Endothelial cell of hepatic sinusoid (primary cell): Measurements from ENCODE around the gene FAM89B.

ENCODE experiments used
- in situ Hi-C: cut with HindIII; loops from 2 replicates; pipeline ENCODE4 v1.10.0; 2017; ENCODE audit warnings: low sequenced_read_pairs

FAM89B gene

GRCh38 chr11:65555693-65556231, 16.6 kb upstream of the FAM89B start:
- in situ Hi-C loops = loop anchor here (5.0 kb wide), 1 partner anchor 82 kb away; the partner anchor contains the start of gene SIPA1

- in situ Hi-C loops = loop anchor here (5.0 kb wide), 1 partner anchor 81 kb away; the partner anchor contains the start of gene SIPA1
Observed at GRCh38 chr11:65556470-65557279, 15.7 kb upstream of the FAM89B start.

GRCh38 chr11:65557280-65558001, 14.9 kb upstream of the FAM89B start:
- in situ Hi-C loops = loop anchor here (5.0 kb wide), 1 partner anchor 80 kb away; the partner anchor contains the start of gene SIPA1

- in situ Hi-C loops = loop anchor here (5.0 kb wide), 1 partner anchor 79 kb away; the partner anchor contains the start of gene SIPA1
Observed at GRCh38 chr11:65558002-65558929, 14.1 kb upstream of the FAM89B start, which contains the start of gene LTBP3. Gene LTBP3, minus strand, starts transcription at chr11:65558359. Its CDS starts 400 bp downstream, at chr11:65557959.

- in situ Hi-C loops = loop anchor here (5.0 kb wide), 1 partner anchor 78 kb away; the partner anchor contains the start of gene SIPA1
Observed at GRCh38 chr11:65558930-65559509, 13.3 kb upstream of the FAM89B start.

- in situ Hi-C loops = loop anchor here (5.0 kb wide), 1 partner anchor 78 kb away; the partner anchor contains the start of gene SIPA1
Observed at GRCh38 chr11:65559535-65559934, 12.8 kb upstream of the FAM89B start.

- in situ Hi-C loops = loop anchor here (5.0 kb wide), 1 partner anchor 77 kb away; the partner anchor contains the start of gene SIPA1
Observed at GRCh38 chr11:65559951-65560537, 12.3 kb upstream of the FAM89B start.

GRCh38 chr11:65560555-65561418, 11.6 kb upstream of the FAM89B start:
- in situ Hi-C loops = no loop called here

GRCh38 chr11:65562020-65562419, 10.3 kb upstream of the FAM89B start:
- in situ Hi-C loops = no loop called here

- in situ Hi-C loops = no loop called here
Observed at GRCh38 chr11:65562788-65563187, 9.6 kb upstream of the FAM89B start.

GRCh38 chr11:65563601-65564000, 8.7 kb upstream of the FAM89B start:
- in situ Hi-C loops = no loop called here

- in situ Hi-C loops = loop anchor here (5.0 kb wide), 1 partner anchor 37 kb away; no protein-coding TSS in a partner anchor
Observed at GRCh38 chr11:65564879-65565559, 7.3 kb upstream of the FAM89B start.

GRCh38 chr11:65565624-65566453, 6.5 kb upstream of the FAM89B start:
- in situ Hi-C loops = loop anchor here (5.0 kb wide), 1 partner anchor 36 kb away; no protein-coding TSS in a partner anchor

GRCh38 chr11:65569164-65569972, 3.0 kb upstream of the FAM89B start:
- in situ Hi-C loops = loop anchor here (5.0 kb wide), 1 partner anchor 33 kb away; no protein-coding TSS in a partner anchor

GRCh38 chr11:65569973-65570918, 2.1 kb upstream of the FAM89B start, which contains the start of gene ZNRD2:
Gene ZNRD2, plus strand, starts transcription at chr11:65570477. Its CDS starts 15 bp downstream, at chr11:65570492.
- in situ Hi-C loops = loop anchor here (5.0 kb wide), 1 partner anchor 32 kb away; no protein-coding TSS in a partner anchor
